ENCODE data around the gene C13orf46.
"Not testable (repeated sequence)": the region's sequence is repeated elsewhere in the genome, so short reads cannot be mapped to it uniquely, and the experiment has no call there.

C13orf46 gene

GRCh38 chr13:113915786-113916329 is 58.0 kb downstream of the C13orf46 start:
- no peak overlapping the region for H3K27ac ChIP-seq
- no peak for TF ChIP-seq CTCF (IDR thresholded peaks at IDR 0.05)
- TF ChIP-seq ZFX (IDR thresholded peaks at IDR 0.05; ENCODE audit: borderline replicate concordance): no peak

DNA sequence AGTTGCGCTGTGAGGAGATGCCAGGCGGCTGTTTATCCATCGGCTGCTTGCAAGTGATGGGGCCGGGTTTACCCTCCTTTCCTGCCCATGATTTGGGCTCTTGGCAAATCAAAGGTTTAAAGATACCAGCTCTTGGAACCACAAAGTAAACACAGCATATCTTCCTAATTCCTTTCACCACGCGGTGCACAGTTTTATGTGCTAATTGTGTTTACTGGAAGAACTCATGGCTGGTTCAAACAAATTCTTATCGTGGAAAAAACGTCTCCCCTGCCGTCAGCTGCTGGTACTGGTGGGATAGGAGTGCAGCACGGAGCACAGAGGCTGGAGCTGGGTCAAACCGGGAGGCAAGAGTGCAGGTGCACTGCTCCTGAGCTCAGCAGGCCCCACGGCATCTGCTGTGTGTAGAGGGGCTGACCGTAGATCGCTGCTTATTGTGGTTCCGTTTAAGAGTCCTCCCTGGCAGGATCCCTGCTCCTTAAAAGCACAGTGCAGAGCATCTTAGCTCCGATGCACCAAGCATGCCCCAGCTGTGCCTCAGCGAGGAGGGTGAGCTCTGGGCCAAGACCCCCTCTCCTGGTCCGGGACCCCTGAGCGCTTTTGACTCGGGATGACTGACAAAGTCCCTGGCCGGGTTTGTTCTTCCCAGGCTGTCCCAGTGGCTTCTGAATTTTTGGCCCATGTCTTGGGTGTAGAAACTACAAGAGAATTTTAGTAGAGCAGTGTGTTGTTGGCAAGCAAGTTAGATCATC is 58.7 kb downstream of the C13orf46 start:
- no peak overlapping the region for H3K27ac ChIP-seq
- no peak for TF ChIP-seq CTCF (IDR thresholded peaks at IDR 0.05)
- no peak for TF ChIP-seq ZFX (IDR thresholded peaks at IDR 0.05; ENCODE audit: borderline replicate concordance)

DNA sequence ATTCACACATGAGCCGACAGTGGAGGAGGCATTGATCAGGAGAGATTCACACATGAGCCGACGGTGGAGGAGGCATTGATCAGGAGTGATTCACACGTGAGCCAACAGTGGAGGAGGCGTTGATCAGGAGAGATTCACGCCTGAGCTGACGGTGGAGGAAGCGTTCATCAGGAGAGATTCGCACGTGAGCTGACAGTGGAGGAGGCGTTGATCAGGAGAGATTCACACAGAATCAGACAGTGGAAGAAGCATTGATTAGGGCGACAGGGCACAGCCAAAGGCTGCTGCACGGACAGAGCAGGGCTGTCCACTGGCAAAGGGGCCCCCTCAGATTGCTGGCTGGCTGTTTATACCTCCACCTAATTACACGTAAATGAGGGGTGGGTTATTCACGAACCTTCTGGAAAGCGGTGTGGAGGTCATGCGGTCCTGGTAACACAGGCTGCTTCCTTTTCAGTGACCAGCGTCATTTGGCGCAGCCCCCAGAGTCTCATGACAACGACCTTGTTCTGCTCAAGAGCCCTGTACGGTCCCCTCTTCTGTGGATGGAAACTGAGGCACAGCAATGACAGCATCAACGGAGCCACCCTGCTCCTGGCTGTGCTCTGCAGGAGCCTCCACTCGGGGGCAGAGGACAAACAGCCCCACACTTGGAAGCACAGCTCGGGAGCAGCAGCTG is 59.4 kb downstream of the C13orf46 start:
- TF ChIP-seq CTCF (IDR thresholded peaks at IDR 0.05) (no peak), ZFX (IDR thresholded peaks at IDR 0.05; ENCODE audit: borderline replicate concordance) (no peak)
- no peak overlapping the region for H3K27ac ChIP-seq

DNA sequence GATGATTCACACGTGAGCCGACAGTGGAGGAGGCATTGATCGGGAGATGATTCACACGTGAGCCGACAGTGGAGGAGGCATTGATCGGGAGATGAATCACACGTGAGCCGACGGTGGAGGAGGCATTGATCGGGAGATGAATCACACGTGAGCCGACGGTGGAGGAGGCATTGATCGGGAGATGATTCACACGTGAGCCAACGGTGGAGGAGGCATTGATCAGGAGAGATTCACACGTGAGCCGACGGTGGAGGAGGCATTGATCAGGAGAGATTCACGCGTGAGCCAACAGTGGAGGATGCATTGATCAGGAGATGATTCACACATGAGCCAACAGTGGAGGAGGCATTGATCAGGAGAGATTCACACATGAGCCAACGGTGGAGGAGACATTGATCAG is 60.0 kb downstream of the C13orf46 start:
- H3K27ac ChIP-seq: not testable (repeated sequence)

GRCh38 chr13:113913408-113913807 is 60.5 kb downstream of the C13orf46 start:
- H3K27ac ChIP-seq: not testable (repeated sequence)

DNA sequence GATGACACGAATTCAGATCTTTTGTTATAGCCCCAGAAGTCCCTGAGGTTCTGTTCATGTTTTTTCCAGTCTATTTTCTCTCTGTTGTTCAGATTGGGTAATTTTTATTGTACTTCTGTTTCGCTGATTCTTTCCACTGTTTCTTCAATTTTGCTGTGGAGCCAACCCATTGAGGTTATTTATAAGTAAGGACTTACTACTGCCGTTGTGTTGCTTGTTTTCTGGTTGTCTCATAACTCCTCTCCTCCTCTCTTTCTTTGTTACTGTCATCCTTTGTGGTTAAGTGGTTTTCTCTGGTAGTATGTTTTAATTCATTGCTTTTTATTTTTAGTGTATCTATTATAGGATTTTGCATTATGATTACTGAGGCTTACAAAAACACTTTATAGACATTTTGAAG is 61.3 kb downstream of the C13orf46 start:
- TF ChIP-seq ZFX (IDR thresholded peaks at IDR 0.05; ENCODE audit: borderline replicate concordance) (no peak), CTCF (IDR thresholded peaks at IDR 0.05) (no peak)
- no peak overlapping the region for H3K27ac ChIP-seq

DNA sequence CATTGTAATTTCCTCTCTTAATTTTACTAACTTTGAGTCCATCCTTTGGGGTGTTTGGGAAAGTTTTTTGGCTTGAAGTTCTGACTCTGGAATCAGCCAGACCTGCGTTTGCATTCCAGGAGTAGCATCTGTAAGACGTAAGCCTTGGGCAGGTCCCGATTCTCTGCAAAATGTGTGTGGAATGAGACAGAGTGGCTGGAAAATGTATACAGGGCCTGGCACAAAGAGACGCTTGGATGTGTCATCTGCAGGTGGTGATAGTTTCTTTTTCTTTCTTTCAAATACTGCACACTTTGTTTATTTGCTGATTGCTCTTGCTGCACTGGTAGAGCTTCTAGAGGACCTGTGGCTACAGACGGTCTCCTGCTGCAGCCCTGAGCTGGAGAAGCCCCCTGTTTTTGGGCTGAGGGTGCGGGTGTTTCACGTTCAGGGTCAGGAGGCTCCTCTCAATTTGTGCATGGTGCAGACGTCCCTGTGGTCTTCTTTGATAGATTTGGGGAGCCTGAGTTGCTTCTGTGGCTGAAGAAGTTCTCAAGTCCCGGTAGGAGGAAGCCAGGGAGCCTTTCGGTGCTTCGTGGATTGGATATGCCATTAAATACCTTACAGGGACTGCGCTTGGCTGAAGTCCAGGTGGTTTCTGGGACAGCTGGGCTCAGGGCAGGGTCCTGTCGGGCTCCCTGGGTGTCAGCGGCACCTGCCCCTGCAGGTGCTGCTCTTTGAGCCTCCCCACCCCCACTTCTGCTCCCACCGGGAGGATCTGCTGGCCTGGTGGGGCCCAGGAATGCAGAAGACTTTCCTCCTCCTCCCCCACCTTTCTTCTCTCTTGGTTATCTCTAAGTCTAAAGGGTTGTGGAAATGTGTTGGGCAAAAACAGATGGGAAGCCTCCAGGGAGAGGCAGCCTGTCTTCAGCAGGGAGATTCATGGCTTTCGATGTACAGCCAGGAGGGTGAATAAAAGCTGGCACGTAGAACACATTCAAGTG is 66.0 kb downstream of the C13orf46 start:
- no peak overlapping the region for H3K27ac ChIP-seq

More for the DNA sequence above, 66.0 kb downstream of the C13orf46 start:
- no peak for TF ChIP-seq ZFX (IDR thresholded peaks at IDR 0.05; ENCODE audit: borderline replicate concordance)
- no peak for TF ChIP-seq CTCF (IDR thresholded peaks at IDR 0.05)

Measured in 22Rv1 (cell line).